BJ (cell line): ENCODE data around the gene MYO9B. TPM values are rescaled to one million over a fixed set of nuclear protein-coding genes. Genes with fewer than 3 reads are reported as not detected.
"Not testable (repeated sequence)": the region's sequence is repeated elsewhere in the genome, so short reads cannot be mapped to it uniquely, and the experiment has no call there.

ENCODE experiments used
- CTCF ChIA-PET: fragments of 350-600 bp; formaldehyde crosslinking; extraction: SDS; loops from one replicate; lab custom pipeline; 2021; ENCODE audit warnings: antibody characterized with exemption, inconsistent platforms; lab: Yijun Ruan, JAX
- POLR2A ChIA-PET: fragments of 300-600 bp; sonication (Branson Sonifier 250); formaldehyde crosslinking; extraction: SDS; loops from one replicate; lab custom pipeline; 2021; ENCODE audit warnings: antibody characterized with exemption; lab: Charles Lee
- DNase-seq: peaks from one replicate; pipeline ENCODE4 v3.0.0-alpha.2; 2011; ENCODE audit warnings: low read depth
- H3K27me3 ChIP-seq: 2 replicates; pipeline ENCODE4 v1.6.0; 2011; ENCODE audit warnings: low read length; ENCODE audit not compliant: control insufficient read depth, insufficient read depth
- H3K36me3 ChIP-seq: 2 replicates; pipeline ENCODE4 v1.5.1; 2011; ENCODE audit warnings: low read length; ENCODE audit not compliant: control insufficient read depth, insufficient read depth
- H3K4me3 ChIP-seq: 2 replicates; pipeline ENCODE4 v1.5.1; 2011; ENCODE audit warnings: low read depth, mild to moderate bottlenecking, control low read depth, low read length
- CTCF ChIP-seq: IDR thresholded peaks from 2 replicates; pipeline ENCODE4 v1.5.1; 2011; ENCODE audit warnings: low read depth, mild to moderate bottlenecking, control low read depth, inconsistent platforms, low read length, moderate library complexity; ENCODE audit not compliant: insufficient read depth
- polyA plus RNA-seq: library from polyadenylated mRNA; depleted of rRNA; stranded (reverse); fragments of >200 nt; gene quantifications from 2 replicates; pipeline ENCODE4 v1.2.3, GENCODE V29; 2011

The MYO9B gene
- polyA plus RNA-seq, 1 experiment: 40.8 TPM

GRCh38 chr19:17185590-17185989 is 110.0 kb downstream of the MYO9B start:
- TF ChIP-seq CTCF: no peak
- no peaks in the 10 kb centered on the region for H3K27me3 ChIP-seq
- H3K4me3 ChIP-seq: no peak overlapping the region
- DNase-seq: no peak
- ChIA-PET POLR2A (no interaction called here), CTCF (no interaction called here)
- peaks cover 50% of the 10 kb centered on the region for H3K36me3 ChIP-seq

GRCh38 chr19:17191736-17192135 is 116.2 kb downstream of the MYO9B start:
- POLR2A ChIA-PET, H3K27me3 ChIP-seq: not testable (repeated sequence)
- H3K36me3 ChIP-seq: peaks cover 53% of the 10 kb centered on the region

GRCh38 chr19:17192751-17193150 is 117.2 kb downstream of the MYO9B start:
- ChIA-PET POLR2A (no interaction called here), CTCF (interaction anchor here (1.4 kb wide), 1 partner anchor 12 kb away, joined by 3 read pairs; no protein-coding TSS in a partner anchor)
- no peak for DNase-seq
- H3K36me3 ChIP-seq: peaks cover 50% of the 10 kb centered on the region
- no peak for TF ChIP-seq CTCF
- H3K4me3 ChIP-seq: no peak overlapping the region
- no peaks in the 10 kb centered on the region for H3K27me3 ChIP-seq

More at GRCh38 chr19:17191736-17192135, 116.2 kb downstream of the MYO9B start:
- not testable (repeated sequence) for H3K4me3 ChIP-seq, DNase-seq
- CTCF ChIA-PET: interaction anchor here (1.4 kb wide), 1 partner anchor 13 kb away, joined by 3 read pairs; no protein-coding TSS in a partner anchor

GRCh38 chr19:17194608-17195007 is 119.0 kb downstream of the MYO9B start:
- Histone ChIP-seq H3K4me3 (no peak overlapping the region), H3K27me3 (no peaks in the 10 kb centered on the region), H3K36me3 (peaks cover 50% of the 10 kb centered on the region)
- no peak for TF ChIP-seq CTCF
- CTCF ChIA-PET: no interaction called here
- POLR2A ChIA-PET: no interaction called here
- no peak for DNase-seq

GRCh38 chr19:17195106-17195505 is 119.5 kb downstream of the MYO9B start:
- TF ChIP-seq CTCF: no peak
- ChIA-PET CTCF (interaction anchor here (0.8 kb wide), 1 partner anchor 88 kb away, joined by 4 read pairs; no protein-coding TSS in a partner anchor), POLR2A (no interaction called here)
- Histone ChIP-seq H3K4me3 (no peak overlapping the region), H3K36me3 (peaks cover 50% of the 10 kb centered on the region), H3K27me3 (no peaks in the 10 kb centered on the region)
- no peak for DNase-seq

- peaks cover 55% of the 10 kb centered on the region for H3K36me3 ChIP-seq
- ChIA-PET CTCF (no interaction called here), POLR2A (interaction anchor here (0.7 kb wide), 1 partner anchor 15 kb away, joined by 5 read pairs; no protein-coding TSS in a partner anchor)
- H3K4me3 ChIP-seq: no peak overlapping the region
- H3K27me3 ChIP-seq: no peaks in the 10 kb centered on the region
- DNase-seq: no peak
- no peak for TF ChIP-seq CTCF
Measured at GRCh38 chr19:17196610-17197009, 121.0 kb downstream of the MYO9B start.
